HG03097 (cell line): ENCODE results near the gene CERCAM.
"Not testable (repeated sequence)": the region's sequence is repeated elsewhere in the genome, so short reads cannot be mapped to it uniquely, and the experiment has no call there.

Source experiments
- ATAC-seq: cut with Tn5 transposase; IDR thresholded peaks from one replicate; pipeline ENCODE4 v1.9.1; 2021; ENCODE audit not compliant: unreplicated experiment, low FRiP score

The CERCAM gene

DNA sequence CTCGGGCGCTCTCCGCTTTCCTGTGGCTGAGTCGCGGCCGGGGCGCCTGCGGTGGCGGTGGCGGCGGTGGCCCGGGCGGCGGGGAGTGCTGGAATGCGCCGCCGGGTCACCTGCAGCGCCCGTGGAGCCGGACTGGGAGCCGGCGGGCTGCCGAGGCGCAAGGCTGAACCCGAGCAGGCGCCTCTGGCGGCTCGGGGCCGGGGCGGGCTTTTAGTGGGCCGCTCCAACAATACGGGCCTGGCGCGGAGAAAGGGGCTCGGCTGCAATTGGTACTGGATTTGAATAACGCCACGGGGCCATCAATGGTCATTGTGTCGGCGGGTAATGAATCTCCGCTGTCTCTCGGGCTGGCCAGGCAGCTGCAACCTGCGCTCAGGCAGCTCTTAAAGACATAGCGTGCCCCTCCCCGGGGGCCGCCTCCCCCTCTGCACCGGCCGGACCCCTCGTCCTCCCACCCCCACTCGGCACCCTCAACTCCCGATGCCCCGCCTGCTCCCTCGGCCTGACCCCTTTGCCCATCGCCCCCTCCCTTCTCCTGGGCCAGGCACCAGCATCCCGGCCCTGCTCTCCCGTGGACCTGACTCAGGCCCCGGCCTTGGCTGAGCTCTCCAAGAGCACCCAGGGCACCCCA, 27.4 kb upstream of the CERCAM start:
- ATAC-seq, result no peak

GRCh38 chr9:128393970-128394369, 26.7 kb upstream of the CERCAM start:
- no peak for ATAC-seq

DNA sequence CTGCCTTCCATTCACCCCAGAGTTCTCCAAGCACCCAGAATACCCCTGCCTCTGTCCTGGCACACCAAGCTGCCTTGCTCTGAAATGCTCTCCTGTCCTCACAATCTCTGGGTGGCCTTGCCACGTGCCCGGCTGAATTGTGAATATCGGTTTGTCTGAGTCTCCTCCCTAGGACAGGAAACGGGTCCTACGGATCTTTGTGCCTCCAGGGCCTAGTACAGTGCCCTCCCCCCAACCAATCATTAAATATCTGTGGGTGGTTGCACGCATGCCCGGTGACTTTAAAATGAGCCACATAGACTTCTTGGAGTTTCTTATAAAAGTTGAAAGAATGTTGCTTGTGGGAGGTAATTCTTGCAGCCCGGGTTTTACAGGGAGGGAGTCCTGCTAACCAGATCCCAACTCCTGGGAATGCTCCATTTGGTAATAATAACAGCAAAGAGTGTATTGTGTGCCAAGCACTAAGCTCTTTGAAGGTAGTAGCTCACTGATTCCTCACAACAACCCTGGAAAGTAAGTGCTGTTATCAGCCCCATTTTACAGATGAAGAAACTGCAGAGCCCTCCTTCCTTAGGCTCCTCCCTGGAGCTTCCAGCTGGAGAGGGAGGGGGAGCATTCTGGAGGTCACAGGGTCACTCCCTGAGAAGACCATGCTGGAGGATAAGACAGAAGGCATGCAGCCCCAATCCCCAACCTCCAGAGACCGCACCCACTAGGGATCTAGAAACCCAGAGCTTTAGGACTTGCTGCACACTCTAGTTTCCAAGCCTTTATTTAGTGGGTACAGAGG, 26.1 kb upstream of the CERCAM start:
- no peak for ATAC-seq

- ATAC-seq, result no peak
Observed at GRCh38 chr9:128396970-128397613, 23.6 kb upstream of the CERCAM start.

DNA sequence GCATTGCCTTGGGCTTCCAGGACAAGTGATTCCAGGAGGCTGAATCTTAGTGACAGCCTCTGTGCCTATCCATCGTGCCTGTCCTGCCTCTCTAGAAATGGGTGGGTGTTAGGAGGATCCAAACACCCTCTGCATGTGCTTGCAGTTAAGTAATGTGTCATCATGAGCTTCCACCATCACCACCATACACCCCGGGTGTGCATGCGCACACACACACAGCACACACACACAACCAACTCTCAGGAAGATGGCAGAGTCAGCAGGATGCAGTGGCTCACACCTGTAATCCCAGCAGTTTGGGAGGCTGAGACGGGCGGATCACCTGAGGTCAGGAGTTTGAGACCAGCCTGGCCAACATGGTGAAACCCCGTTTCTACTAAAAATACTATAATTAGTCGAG, 22.8 kb upstream of the CERCAM start:
- ATAC-seq, result no peak

DNA sequence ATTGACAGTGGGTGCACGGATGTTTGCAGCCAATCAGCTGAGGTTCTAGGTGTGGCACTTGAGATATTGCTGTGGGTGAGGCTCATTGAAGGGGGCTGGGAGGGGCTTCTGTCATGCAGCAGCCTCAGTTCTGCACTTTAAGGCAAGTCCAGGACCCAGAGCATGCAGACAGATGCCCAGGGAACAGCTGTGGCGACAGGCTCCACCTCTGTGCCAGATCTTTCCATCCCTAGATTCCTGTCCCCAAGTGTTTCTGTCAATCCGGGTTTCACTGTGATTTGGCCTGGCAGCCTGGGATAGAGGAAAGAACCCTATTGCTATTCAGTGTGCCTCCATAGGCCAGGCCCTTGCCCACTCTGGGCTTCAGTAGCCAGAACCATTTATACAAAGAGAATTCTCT, 20.8 kb upstream of the CERCAM start:
- ATAC-seq, result no peak

DNA sequence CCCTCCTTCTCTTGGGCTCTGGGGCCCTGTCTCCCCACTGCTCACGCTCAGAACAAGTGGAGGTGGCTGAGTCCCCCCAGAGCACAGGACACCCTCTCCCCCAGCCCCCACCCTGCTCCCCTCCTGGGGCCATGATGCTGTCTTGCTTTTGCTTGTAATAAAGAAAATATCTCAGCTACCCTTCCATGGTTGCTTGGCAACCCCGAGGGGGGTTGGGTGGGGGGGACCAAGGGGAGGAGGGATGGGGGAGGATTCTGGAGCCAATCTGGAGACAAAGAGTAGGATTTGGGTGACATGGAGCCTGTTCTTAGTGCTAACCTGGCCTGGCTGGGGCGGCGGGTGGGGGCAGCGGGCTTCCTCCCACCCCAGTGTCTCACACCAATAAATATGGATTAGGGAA, 16.1 kb upstream of the CERCAM start:
- no peak for ATAC-seq

GRCh38 chr9:128405077-128405779, 15.4 kb upstream of the CERCAM start:
- ATAC-seq, result no peak

DNA sequence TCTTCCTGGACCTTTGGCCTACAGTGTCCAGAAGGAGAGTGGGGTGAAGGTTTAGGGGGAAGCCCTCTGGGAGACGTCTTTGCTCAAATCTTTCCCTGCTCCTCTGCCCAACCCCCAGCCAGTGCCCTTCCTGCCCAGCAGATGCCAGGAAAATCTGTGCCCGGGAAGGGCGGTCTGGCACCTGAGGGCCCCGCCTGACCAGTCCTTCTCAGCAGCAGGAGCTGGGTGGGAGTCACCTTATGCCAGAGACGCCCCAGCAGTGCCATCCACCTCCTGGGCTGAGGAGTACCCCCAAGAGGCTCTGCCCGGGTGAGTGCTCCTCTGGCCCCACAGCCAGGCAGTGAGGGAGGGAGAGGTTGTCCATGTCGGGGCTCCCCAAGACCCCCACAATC, 14.9 kb upstream of the CERCAM start:
- no peak for ATAC-seq

DNA sequence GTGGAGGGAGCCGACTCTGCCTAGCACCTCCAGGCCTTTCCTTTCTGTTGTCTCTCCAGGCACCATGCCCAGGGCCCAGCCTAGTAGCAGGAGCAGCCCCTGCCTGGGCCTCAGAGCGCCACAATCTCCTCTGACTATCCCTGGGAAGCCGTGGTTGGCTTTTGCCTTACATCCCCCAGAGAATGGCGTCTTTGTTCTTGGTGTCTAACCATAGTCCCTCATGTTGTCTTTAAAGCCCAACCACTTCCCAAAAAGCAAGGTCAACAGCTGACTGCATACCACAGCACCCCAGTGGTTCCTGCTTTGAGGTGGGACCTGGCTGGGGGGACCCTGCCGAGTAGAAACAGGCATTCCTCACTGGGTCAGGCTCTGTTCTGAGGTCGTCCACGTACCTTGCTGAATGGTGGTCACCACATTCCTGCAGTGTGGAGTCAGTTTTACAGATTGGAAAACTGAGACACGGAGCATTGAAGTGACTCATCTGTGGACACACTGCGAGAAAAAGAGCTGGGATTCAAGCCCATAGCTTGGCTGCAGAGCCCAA, 13.7 kb upstream of the CERCAM start:
- ATAC-seq, result no peak

DNA sequence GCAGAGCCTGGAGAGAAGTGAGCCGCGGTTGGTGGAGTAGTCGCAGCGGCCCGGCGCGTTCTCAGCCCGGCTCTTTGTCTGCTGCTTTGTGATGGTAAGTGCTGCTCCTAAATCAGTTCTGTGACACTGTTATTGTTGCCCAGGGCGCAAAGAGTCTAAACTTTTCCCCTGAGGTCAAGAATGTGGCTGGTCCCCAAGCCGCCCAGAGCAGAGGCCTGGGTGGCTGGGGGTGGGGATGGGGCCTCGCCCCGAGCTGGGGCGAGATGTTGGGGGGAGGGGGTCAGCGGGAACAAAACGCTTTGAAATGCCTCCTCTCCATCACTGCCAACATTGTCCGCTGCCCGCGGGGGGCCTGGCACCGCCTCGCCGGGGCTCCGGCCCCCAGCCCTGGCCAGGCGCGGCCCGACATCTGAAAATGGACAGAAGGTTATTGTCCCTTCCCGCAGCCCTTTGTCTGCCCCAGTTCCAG, 11.7 kb upstream of the CERCAM start:
- no peak for ATAC-seq

DNA sequence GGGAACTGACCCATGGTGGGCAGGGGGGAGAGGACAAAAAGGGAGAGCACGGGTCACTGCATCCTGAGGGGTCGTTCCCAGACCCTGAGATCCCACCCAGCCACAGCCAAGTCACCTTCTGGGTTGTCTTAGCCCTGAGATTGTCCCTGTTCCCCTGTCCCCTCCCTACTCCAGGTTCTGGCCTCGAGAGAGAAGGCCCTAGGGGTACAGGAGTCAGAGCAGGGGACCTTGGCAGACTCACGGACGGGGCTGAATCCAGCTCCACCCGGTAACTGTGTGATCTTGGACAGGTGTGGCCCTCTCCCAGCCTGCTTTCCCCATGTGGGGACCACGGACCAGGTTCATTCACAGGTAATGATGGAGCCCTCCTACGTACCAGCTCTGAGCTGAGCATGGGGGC, 11.2 kb upstream of the CERCAM start:
- ATAC-seq, result no peak

- ATAC-seq, result no peak
Observed at GRCh38 chr9:128409978-128410377, 10.7 kb upstream of the CERCAM start.

DNA sequence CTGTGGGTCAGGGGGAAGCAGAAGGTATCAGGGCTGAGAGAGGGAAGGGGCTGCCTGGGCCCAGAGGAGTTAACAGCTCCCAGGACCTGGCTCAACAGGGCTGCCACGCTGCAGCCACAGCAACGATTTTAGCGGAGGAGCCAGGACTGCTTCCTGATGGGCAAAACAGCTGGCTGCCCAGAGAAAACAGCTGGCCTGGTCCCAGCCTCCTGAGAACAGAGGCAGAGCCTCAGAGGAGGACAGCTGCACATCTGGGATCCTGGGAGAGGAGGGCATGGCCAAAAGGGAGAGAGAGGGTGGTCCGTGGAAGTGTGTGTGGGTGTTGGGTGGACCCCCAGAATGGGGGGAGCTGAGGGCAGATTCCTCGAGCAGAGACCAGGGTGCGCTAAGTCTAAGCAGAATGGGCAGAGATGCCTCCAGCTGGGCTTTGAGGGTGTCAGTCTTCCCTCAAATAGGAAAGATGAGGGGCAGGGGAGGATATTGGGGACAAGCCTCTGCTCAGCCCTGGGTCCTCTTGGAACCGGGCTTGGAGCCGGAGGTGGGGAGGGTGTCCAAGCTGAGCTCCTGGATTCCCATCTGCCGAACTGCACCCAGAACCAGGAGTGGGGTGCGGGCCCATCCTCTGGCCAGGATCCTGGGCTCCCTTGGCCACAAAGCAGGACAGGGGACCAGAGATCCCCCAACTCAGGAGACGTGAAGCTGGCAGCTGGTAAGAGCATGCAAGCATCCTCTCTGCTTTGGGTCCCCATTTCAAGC, 9.1 kb upstream of the CERCAM start:
- ATAC-seq, result no peak

DNA sequence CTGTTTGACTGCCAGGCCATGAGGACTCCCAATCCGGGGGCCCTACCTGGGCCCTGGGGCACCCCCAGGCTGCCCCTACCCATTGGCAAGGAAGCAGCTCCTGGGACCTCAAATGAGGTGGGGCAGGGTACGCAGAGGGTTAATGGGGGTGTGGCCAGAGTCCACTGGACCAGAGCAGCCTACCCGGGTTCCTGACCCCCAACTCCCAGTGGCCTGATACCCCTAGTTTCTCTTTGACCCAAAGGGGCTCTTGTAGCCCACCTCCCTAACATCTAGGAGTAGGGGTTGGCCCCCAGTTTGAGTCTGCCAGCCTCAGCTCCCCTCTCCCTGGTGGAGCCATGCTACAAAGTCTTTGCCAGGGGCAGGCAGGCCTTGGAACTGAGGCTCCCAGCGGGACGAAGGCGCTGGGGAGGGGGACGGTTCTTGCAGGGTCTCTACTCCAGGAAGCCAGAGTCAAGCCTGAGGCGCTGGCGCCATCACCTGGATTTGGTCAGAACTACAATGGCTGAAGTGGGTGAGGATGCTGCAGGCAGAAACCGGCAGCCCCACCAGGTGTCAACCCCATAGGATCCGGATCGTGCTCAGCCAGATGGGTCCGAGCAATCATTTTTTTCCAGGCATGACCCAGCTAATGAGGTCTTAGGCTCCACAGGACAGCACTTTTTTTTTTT, 8.4 kb upstream of the CERCAM start:
- no peak for ATAC-seq

DNA sequence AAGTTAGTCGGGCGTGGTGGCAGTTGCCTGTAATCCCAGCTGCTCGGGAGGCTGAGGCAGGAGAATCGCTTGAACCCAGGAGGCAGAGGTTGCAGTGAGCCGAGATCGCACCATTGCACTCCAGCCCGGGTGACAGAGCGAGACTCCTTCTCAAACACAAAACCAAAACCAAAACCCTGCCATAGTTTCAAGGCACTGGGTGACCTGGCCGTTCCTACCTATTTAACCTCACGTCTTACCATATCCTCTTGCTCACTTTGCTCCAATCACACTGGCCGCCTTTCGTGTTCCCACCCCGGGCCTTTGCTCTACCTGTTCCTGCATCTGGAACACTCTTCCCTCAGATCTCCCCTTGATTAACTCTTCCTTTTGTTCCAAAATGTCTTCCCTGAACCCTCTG, 6.9 kb upstream of the CERCAM start:
- ATAC-seq, result not testable (repeated sequence)

GRCh38 chr9:128414461-128414860, 6.2 kb upstream of the CERCAM start:
- ATAC-seq, result no peak

DNA sequence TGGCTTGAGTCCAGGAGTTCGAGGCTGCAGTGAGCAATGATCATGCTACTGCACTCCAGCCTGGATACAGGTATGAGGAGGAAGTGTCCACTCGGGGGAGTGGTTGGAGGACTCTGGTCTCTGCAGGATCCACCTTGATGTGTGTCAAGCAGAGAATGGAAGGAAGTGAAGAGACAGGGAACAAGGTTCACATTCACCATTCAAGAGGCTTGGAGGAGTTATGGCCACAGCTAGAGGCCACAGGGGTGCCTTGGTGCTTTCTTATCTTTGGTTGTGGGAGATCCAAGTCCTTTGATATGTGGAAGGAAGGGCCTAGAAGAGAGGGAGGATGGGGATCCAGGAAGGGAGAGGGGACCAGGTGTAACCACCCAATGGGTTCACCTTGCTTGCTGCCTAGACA, 5.4 kb upstream of the CERCAM start:
- ATAC-seq, result no peak

DNA sequence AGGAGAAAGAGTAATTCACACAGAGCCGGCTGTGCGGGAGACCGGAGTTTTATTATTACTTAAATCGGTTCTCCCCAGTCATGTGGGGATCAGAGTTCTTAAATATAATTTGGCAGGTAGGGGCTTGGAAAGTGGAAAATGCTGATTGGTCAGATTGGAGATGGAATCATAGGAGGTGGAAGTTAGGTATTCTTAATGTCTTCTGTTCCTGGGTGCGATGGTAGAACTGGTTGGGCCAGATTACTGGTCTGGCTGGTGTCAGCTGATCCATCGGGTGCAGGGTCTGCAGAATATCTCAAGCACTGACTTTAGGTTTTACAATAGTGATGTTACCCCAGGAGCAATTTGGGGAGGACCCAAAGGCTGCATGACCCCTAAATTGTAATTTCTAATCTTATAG, 4.6 kb upstream of the CERCAM start:
- ATAC-seq, result no peak
